OCI-LY1 (cell line): ENCODE data around the gene DNAH7.

Experiments
- H2AFZ ChIP-seq: fragments of 200-600 bp; sonication (generic), shearing (Covaris generic); 2 replicates; pipeline ENCODE4 v1.6.0; 2014; ENCODE audit warnings: antibody characterized with exemption, mild to moderate bottlenecking, low read length
- H3F3A ChIP-seq: fragments of 200-600 bp; sonication (generic), shearing (Covaris generic); 2 replicates; pipeline ENCODE4 v1.6.0; 2014; ENCODE audit warnings: mild to moderate bottlenecking, antibody characterized with exemption, low read length, moderate library complexity; ENCODE audit not compliant: insufficient read depth
- H3K27ac ChIP-seq: fragments of 200-600 bp; sonication (generic); 2 replicates; pipeline ENCODE4 v1.5.1; 2014; ENCODE audit warnings: low read length, mixed run types, mild to moderate bottlenecking, low read depth; ENCODE audit not compliant: poor library complexity, severe bottlenecking
- H3K27me3 ChIP-seq: fragments of 200-600 bp; sonication (generic); 2 replicates; pipeline ENCODE4 v1.6.0; 2014; ENCODE audit warnings: antibody characterized with exemption, mild to moderate bottlenecking, low read length, moderate library complexity; ENCODE audit not compliant: insufficient read depth
- H3K36me3 ChIP-seq: fragments of 200-600 bp; sonication (generic); 2 replicates; pipeline ENCODE4 v1.6.1; 2014; ENCODE audit warnings: mild to moderate bottlenecking, antibody characterized with exemption, low read length, moderate library complexity, mixed read lengths; ENCODE audit not compliant: insufficient read depth
- H3K4me1 ChIP-seq: fragments of 200-600 bp; sonication (generic); 2 replicates; pipeline ENCODE4 v1.5.1; 2014; ENCODE audit warnings: mild to moderate bottlenecking, low read length, moderate library complexity; ENCODE audit not compliant: insufficient read depth, severe bottlenecking
- H3K4me2 ChIP-seq: fragments of 200-600 bp; sonication (generic), shearing (Covaris generic); 2 replicates; pipeline ENCODE4 v1.6.1; 2014; ENCODE audit warnings: low read length
- H3K4me3 ChIP-seq: fragments of 200-600 bp; sonication (generic); 2 replicates; pipeline ENCODE4 v1.5.1; 2014; ENCODE audit warnings: low read length, low read depth, mild to moderate bottlenecking, mixed read lengths; ENCODE audit not compliant: poor library complexity, severe bottlenecking
- H3K79me2 ChIP-seq: fragments of 200-600 bp; shearing (Covaris generic); 2 replicates; pipeline ENCODE4 v1.6.1; 2016; ENCODE audit warnings: mixed run types, low read length, mixed read lengths; ENCODE audit not compliant: insufficient read depth
- H3K9ac ChIP-seq: fragments of 200-600 bp; sonication (generic), shearing (Covaris generic); 2 replicates; pipeline ENCODE4 v1.6.1; 2014; ENCODE audit warnings: mild to moderate bottlenecking, low read length, mixed read lengths
- H3K9me2 ChIP-seq: fragments of 200-600 bp; sonication (generic), shearing (Covaris generic); 2 replicates; pipeline ENCODE4 v1.6.1; 2014; ENCODE audit warnings: low read depth, mild to moderate bottlenecking, low read length, mixed read lengths
- H3K9me3 ChIP-seq: fragments of 200-600 bp; shearing (Covaris generic); 2 replicates; pipeline ENCODE4 v1.6.1; 2014; ENCODE audit warnings: low read length, mixed read lengths
- H4K20me1 ChIP-seq: fragments of 200-600 bp; sonication (generic), shearing (Covaris generic); 2 replicates; pipeline ENCODE4 v1.6.0; 2016; ENCODE audit warnings: mild to moderate bottlenecking, low read length; ENCODE audit not compliant: insufficient read depth
- CTCF ChIP-seq: fragments of 200-600 bp; sonication (generic), shearing (Covaris generic); IDR thresholded peaks from 2 replicates; pipeline ENCODE4 v1.5.1; 2017; ENCODE audit warnings: mild to moderate bottlenecking, antibody characterized with exemption, low read length, moderate library complexity, mixed read lengths
- EZH2 ChIP-seq: fragments of 200-600 bp; sonication (generic), shearing (Covaris generic); IDR thresholded peaks from 2 replicates; pipeline ENCODE4 v1.8.0; 2017; ENCODE audit warnings: borderline replicate concordance, mixed run types, mild to moderate bottlenecking, antibody characterized with exemption, low read length, moderate library complexity, mixed read lengths

Gene DNAH7

GRCh38 chr2:196063773-196064172 lies 4.9 kb downstream of the DNAH7 start:
- no peaks in the 10 kb centered on the region for H3K36me3 ChIP-seq
- H3K9me3 ChIP-seq, result no peaks in the 10 kb centered on the region
- H3K27me3 ChIP-seq, result no peaks in the 10 kb centered on the region
- H3K4me3 ChIP-seq, result no peak overlapping the region
- no peaks in the 10 kb centered on the region for H4K20me1 ChIP-seq
- no peak overlapping the region for H3K4me2 ChIP-seq
- no peak overlapping the region for H2AFZ ChIP-seq
- no peaks in the 10 kb centered on the region for H3K79me2 ChIP-seq
- no peaks in the 10 kb centered on the region for H3F3A ChIP-seq
- no peak overlapping the region for H3K27ac ChIP-seq
- no peak overlapping the region for H3K9ac ChIP-seq
- H3K4me1 ChIP-seq, result peaks cover 10% of the 10 kb centered on the region
- H3K9me2 ChIP-seq, result no peaks in the 10 kb centered on the region
- TF ChIP-seq CTCF, result no peak

DNA sequence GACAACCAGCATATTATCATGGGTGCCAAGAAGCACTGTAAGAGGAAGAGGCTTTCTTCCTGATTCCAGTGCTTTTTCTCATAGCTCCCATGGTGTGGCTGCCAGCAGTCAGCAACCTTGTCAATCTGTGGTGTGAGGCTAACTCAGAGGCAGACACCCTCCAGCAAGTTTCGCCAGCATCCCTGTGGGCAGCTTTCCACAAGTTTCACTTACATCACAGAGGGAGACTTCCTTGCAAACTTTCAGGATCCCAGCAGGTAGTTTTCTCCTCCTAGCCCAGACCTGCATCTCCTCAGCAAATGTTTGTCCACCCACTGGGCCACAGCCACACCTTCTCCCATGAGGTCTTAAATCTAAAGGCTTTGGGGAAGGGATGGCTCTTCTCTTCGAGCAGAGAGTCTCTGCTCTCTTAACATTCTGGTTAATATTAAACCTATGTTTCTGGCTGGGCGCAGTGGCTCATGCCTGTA lies 9.1 kb downstream of the DNAH7 start:
- no peak overlapping the region for H3K9ac ChIP-seq
- H3K9me2 ChIP-seq, result no peaks in the 10 kb centered on the region
- no peaks in the 10 kb centered on the region for H3K9me3 ChIP-seq
- H3K36me3 ChIP-seq, result no peaks in the 10 kb centered on the region
- no peak overlapping the region for H3K4me3 ChIP-seq
- no peak for TF ChIP-seq EZH2
- TF ChIP-seq CTCF, result no peak
- H3K79me2 ChIP-seq, result no peaks in the 10 kb centered on the region
- no peaks in the 10 kb centered on the region for H4K20me1 ChIP-seq
- no peaks in the 10 kb centered on the region for H3F3A ChIP-seq
- H3K27ac ChIP-seq, result no peak overlapping the region
- H3K4me2 ChIP-seq, result no peak overlapping the region
- no peaks in the 10 kb centered on the region for H3K4me1 ChIP-seq
- H3K27me3 ChIP-seq, result no peaks in the 10 kb centered on the region
- H2AFZ ChIP-seq, result no peak overlapping the region

DNA sequence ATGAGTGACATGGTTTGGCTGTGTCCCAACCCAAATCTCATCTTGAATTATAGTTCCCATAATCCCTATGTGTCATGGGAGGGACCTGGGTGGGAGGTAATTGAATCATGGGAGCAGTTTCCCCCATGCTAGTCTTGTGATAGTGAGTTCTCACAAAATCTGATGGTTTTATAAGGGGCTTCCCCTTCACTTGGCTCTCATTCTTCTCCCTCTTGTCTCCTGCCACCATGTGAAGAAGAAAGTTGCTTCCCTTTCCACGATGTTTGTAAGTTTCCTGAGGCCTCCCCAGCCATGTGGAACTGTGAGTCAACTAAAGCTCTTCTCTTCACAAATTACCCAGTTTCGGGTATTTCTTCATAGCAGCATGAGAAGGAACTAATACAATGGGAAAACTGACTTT lies 14.0 kb downstream of the DNAH7 start:
- no peaks in the 10 kb centered on the region for H3K4me1 ChIP-seq
- H3K4me3 ChIP-seq, result no peak overlapping the region
- no peaks in the 10 kb centered on the region for H3F3A ChIP-seq
- H3K9me3 ChIP-seq, result no peaks in the 10 kb centered on the region
- no peaks in the 10 kb centered on the region for H3K9me2 ChIP-seq
- TF ChIP-seq CTCF, result no peak
- TF ChIP-seq EZH2, result no peak
- H3K36me3 ChIP-seq, result no peaks in the 10 kb centered on the region
- H3K4me2 ChIP-seq, result no peak overlapping the region
- H3K27ac ChIP-seq, result no peak overlapping the region
- no peak overlapping the region for H3K9ac ChIP-seq
- H3K27me3 ChIP-seq, result no peaks in the 10 kb centered on the region
- H3K79me2 ChIP-seq, result no peaks in the 10 kb centered on the region
- no peak overlapping the region for H2AFZ ChIP-seq
- H4K20me1 ChIP-seq, result no peaks in the 10 kb centered on the region
